ENCODE measurements around the gene RETSAT.

The RETSAT gene

DNA sequence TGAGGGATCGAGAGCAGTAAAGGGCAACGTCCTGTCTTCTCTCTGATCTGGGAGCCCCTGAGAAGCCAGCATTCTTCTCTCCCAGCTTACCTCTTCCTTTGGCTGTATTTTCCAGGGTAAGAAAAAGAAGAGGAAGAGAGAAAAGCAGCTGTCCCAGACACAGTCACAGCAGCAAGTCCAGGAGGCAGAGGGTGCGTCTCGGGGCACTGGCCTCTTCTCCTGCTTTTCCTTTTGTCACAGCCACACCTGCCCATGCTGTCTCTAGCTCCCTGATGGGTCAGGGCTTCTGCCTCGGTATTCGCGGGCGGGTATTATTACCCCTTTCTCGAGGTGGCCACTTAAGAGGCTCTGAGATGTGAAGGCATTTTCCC, 46.8 kb downstream of the RETSAT start:
- no peak for DNase-seq

DNA sequence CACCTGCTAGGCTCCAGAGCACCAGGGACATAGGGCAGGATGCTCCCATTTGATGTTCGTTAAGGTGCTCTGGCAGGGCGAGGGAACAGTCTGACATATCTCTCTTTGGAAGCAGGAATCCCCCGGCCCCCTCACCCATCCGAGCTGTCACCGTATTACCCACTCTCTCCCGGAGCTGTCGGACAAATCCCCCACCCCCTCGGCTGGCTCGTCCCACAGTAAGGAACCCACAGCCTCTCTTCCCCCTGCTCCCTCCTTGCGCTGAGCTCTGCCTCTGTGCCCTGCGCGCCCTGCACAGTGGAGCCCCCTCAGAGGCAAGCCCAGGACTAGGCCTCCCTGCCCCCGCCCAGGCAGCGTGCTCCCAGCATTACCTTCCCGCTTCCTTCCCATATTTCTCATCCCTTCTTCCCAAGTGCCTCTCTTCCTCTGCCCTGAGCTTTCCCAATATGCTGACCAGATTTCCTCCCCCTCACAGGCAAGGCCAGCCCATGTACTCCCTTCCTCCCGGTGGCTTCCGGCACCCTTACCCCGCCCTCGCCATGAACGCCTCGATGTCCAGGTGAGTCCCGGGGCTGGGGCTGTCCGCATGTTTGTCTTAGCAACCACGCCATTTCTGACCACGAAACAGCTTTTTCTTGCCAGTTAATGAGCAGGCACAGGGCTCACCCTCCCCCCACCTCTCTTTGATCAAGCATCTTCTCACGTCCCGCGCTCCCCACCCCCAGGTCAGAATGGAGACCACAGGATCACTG, 50.4 kb downstream of the RETSAT start:
- DNase-seq = no peak

DNA sequence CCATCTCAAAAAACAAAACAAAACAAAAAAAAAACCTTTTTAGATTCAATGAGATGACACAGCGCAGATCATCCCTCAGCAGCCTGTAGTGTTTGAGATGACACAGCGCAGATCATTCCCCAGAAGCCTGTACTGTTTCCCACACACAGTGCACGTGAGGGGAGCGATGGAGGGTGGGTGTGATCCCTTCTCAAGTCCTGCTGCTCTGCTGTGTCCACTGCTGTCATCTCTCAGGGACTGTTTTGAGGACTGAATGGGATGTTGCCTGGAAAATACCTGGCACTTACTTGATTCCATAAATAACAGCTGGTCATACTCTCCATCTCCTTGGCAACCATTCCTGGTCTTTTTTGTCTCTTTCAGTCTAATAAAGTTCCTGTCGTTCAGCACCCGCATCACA, 52.2 kb downstream of the RETSAT start:
- DNase-seq = no peak
